H1 (cell line): ENCODE measurements around the gene MAML3. TPM values are rescaled to one million over a fixed set of nuclear protein-coding genes. Genes with fewer than 3 reads are reported as not detected.

Experiments used
- ATF3 ChIP-seq: IDR thresholded peaks from 2 replicates; pipeline ENCODE4 v1.6.1; 2011; ENCODE audit warnings: low read depth, mild to moderate bottlenecking, low read length; ENCODE audit not compliant: insufficient read depth
- CBX5 ChIP-seq: fragments of 300-800, 300-1000 bp; sonication (generic); IDR thresholded peaks from 2 replicates; pipeline ENCODE4 v1.7.1; 2016; ENCODE audit warnings: antibody characterized with exemption, low read length, low read depth
- CBX8 ChIP-seq: fragments of 300-800, 300-1000 bp; sonication (generic); IDR thresholded peaks from 2 replicates; pipeline ENCODE4 v1.7.1; 2016; ENCODE audit warnings: low read depth, low read length, borderline replicate concordance
- E2F6 ChIP-seq: IDR thresholded peaks from 2 replicates; pipeline ENCODE4 v1.6.1; 2012; ENCODE audit warnings: inconsistent platforms
- GABPA ChIP-seq: IDR thresholded peaks from 2 replicates; pipeline ENCODE4 v1.6.1; 2011; ENCODE audit warnings: mild to moderate bottlenecking, low read length, moderate library complexity, borderline replicate concordance; ENCODE audit not compliant: insufficient read depth
- POLR2A ChIP-seq, 2 experiments: IDR thresholded peaks; 1 replicate in 1 of 2; 2 replicates in 1 of 2; pipeline ENCODE4 v1.6.1; 2011; ENCODE audit warnings: low read depth in 2 of 2, low read length in 2 of 2, mild to moderate bottlenecking in 2 of 2; ENCODE audit errors: control extremely low read depth in 1 of 2
- POU5F1 ChIP-seq: IDR thresholded peaks from 2 replicates; pipeline ENCODE4 v1.6.1; 2011; ENCODE audit warnings: low read depth, mild to moderate bottlenecking, low read length, moderate library complexity
- RFX5 ChIP-seq: IDR thresholded peaks from 2 replicates; pipeline ENCODE4 v1.6.1; 2011; ENCODE audit warnings: low read depth, low read length, improper control_type of control experiment, borderline replicate concordance
- TAF1 ChIP-seq: IDR thresholded peaks from 2 replicates; pipeline ENCODE4 v1.6.1; 2011; ENCODE audit warnings: mild to moderate bottlenecking, low read depth, low read length
- TEAD4 ChIP-seq: IDR thresholded peaks from 2 replicates; pipeline ENCODE4 v1.6.1; 2012; ENCODE audit warnings: low read depth, low read length, inconsistent platforms, mixed read lengths
- polyA plus RNA-seq, 7 experiments: library from polyadenylated mRNA; depleted of rRNA in 3 of 7; stranded (reverse) in 5 of 7; unstranded in 2 of 7; fragments of >200 nt in 5 of 7; fragments of 200-250 nt in 2 of 7; gene quantifications; 1 replicate in 5 of 7; 2 replicates in 1 of 7; 4 replicates in 1 of 7; pipeline versions ENCODE4 v1.2.1 to v1.2.3, GENCODE V29; 2011 to 2013; ENCODE audit warnings: missing spikeins in 2 of 7, mixed read lengths in 2 of 7
- total RNA-seq: library from RNA; stranded (reverse); fragmentation: NEBNext Ultra II Directional; extraction: Animal tissue kit (Norgen Biotek cat#: 25700); gene quantifications from 2 replicates; pipeline ENCODE4 v1.2.1, GENCODE V29; 2021

The MAML3 gene
- total and polyA plus RNA-seq, 2 of the 8 experiments (the other 6 are each of a cell fraction or from before 2014, with no cell fraction given), result 2.1 to 5.7 TPM

- peak in 1 of 2 experiments; percentile 67; a peak in 1 of 3 replicates for TF ChIP-seq POLR2A (IDR thresholded peaks at IDR 0.05; ENCODE audit: control extremely low read depth in 1 of 2, low read depth in 2 of 2, low read length in 2 of 2)
- no peak for TF ChIP-seq CBX5
- no peak for TF ChIP-seq TAF1
- no peak for TF ChIP-seq GABPA
- TF ChIP-seq RFX5, result no peak
- no peak for TF ChIP-seq E2F6
- TF ChIP-seq POU5F1, result no peak
- TF ChIP-seq ATF3, result no peak
- TF ChIP-seq TEAD4, result no peak
- TF ChIP-seq CBX8, result no peak
Observed at GRCh38 chr4:140047017-140047640, 106.9 kb downstream of the MAML3 start (continued).
